Right ventricle myocardium inferior (tissue), 1 donor: Measurements from ENCODE around the gene DLG2. TPM values are rescaled to one million over a fixed set of nuclear protein-coding genes. Genes with fewer than 3 reads are reported as not detected.
"Not testable (repeated sequence)": the region's sequence is repeated elsewhere in the genome, so short reads cannot be mapped to it uniquely, and the experiment has no call there.

Experiments
- ATAC-seq: fragments of 200-7000 bp; cut with Tn5 transposase; one replicate; pipeline ENCODE4 v1.9.1; 2020; ENCODE audit warnings: mild to moderate bottlenecking, moderate library complexity
- DNase-seq: peaks from one replicate; pipeline ENCODE4 v3.0.0; 2021; ENCODE audit errors: missing footprints
- intact Hi-C: fragments of 100-400 bp; cut with DNase I; formaldehyde crosslinking; loops from one replicate; pipeline ENCODE4 v1.11.0; 2022
- total RNA-seq: library from RNA; stranded (reverse); fragmentation: NEBNext Ultra II Directional; extraction: Animal tissue kit (Norgen Biotek cat#: 25700); gene quantifications from one replicate; pipeline ENCODE4 v1.2.1, GENCODE V29; 2021
- donor health status: DM: no; HTN: yes; CAD: no; lungs with severe emphysema.

The DLG2 gene
- total RNA-seq, 1 donor from 2014 or later, result 5.7 TPM

- DNase-seq (no peak), ATAC-seq (no peak)
- intact Hi-C loops, result loop anchor here (10.0 kb wide), 1 partner anchor 128 kb away; no protein-coding TSS in a partner anchor
These were observed 1230.6 kb downstream of the DLG2 start for GRCh38 chr11:84396521-84396920.

GRCh38 chr11:84390441-84391078 is 1236.6 kb downstream of the DLG2 start:
- no peak for DNase-seq
- intact Hi-C loops, result loop anchor here (10.0 kb wide), 1 partner anchor 134 kb away; no protein-coding TSS in a partner anchor
- ATAC-seq, result no peak

GRCh38 chr11:84389696-84390095 is 1237.4 kb downstream of the DLG2 start:
- DNase-seq (no peak), ATAC-seq (no peak)
- intact Hi-C loops, result loop anchor here (10.0 kb wide), 2 partner anchors 135 to 555 kb away; no protein-coding TSS in a partner anchor

- no peak for DNase-seq
- ATAC-seq, result no peak
- intact Hi-C loops, result loop anchor here (10.0 kb wide), 1 partner anchor 550 kb away; no protein-coding TSS in a partner anchor
These were observed 1242.4 kb downstream of the DLG2 start for GRCh38 chr11:84384731-84385130.

- intact Hi-C loops, result loop anchor here (10.0 kb wide), 1 partner anchor 549 kb away; no protein-coding TSS in a partner anchor
- DNase-seq, result no peak
- ATAC-seq, result no peak
These were observed 1243.6 kb downstream of the DLG2 start for GRCh38 chr11:84383576-84383975.

- intact Hi-C loops, result loop anchor here (10.0 kb wide), 1 partner anchor 547 kb away; no protein-coding TSS in a partner anchor
- DNase-seq, result no peak
- ATAC-seq, result no peak
These were observed 1245.5 kb downstream of the DLG2 start for GRCh38 chr11:84381666-84382065.

GRCh38 chr11:84372381-84372950 is 1254.7 kb downstream of the DLG2 start:
- no peak for ATAC-seq
- no peak for DNase-seq
- intact Hi-C loops, result no loop called here

- intact Hi-C loops, result no loop called here
- DNase-seq, result no peak
- no peak for ATAC-seq
These were observed 1269.1 kb downstream of the DLG2 start for GRCh38 chr11:84358034-84358433.

GRCh38 chr11:84355911-84356310 is 1271.2 kb downstream of the DLG2 start:
- intact Hi-C loops, result no loop called here
- no peak for DNase-seq
- ATAC-seq, result no peak

GRCh38 chr11:84345597-84345996 is 1281.5 kb downstream of the DLG2 start:
- intact Hi-C loops, result no loop called here
- no peak for ATAC-seq

GRCh38 chr11:84345027-84345426 is 1282.1 kb downstream of the DLG2 start:
- intact Hi-C loops, result no loop called here
- DNase-seq (no peak), ATAC-seq (no peak)

More at GRCh38 chr11:84345597-84345996, 1281.5 kb downstream of the DLG2 start:
- DNase-seq, result no peak

- intact Hi-C loops, result no loop called here
- ATAC-seq (no peak), DNase-seq (no peak)
These were observed 1287.3 kb downstream of the DLG2 start for GRCh38 chr11:84339796-84340195.

GRCh38 chr11:84333221-84333620 is 1293.9 kb downstream of the DLG2 start:
- ATAC-seq, result no peak
- intact Hi-C loops, result no loop called here
- no peak for DNase-seq

- intact Hi-C loops, result no loop called here
- ATAC-seq, result no peak
- no peak for DNase-seq
These were observed 1304.9 kb downstream of the DLG2 start for GRCh38 chr11:84322211-84322610.

GRCh38 chr11:84319863-84320262 is 1307.3 kb downstream of the DLG2 start:
- no peak for ATAC-seq

GRCh38 chr11:84316866-84317555 is 1310.1 kb downstream of the DLG2 start:
- ATAC-seq, result peak; percentile 72

More at GRCh38 chr11:84319863-84320262, 1307.3 kb downstream of the DLG2 start:
- intact Hi-C loops, result no loop called here
- DNase-seq, result no peak

GRCh38 chr11:84313830-84314359 is 1313.2 kb downstream of the DLG2 start:
- intact Hi-C loops, result no loop called here
- DNase-seq (no peak), ATAC-seq (peak; percentile 78)

More at GRCh38 chr11:84316866-84317555, 1310.1 kb downstream of the DLG2 start:
- DNase-seq, result no peak
- intact Hi-C loops, result no loop called here

- peak; percentile 71 for ATAC-seq
- intact Hi-C loops, result no loop called here
- no peak for DNase-seq
These were observed 1316.9 kb downstream of the DLG2 start for GRCh38 chr11:84310268-84310667.

- DNase-seq, ATAC-seq, intact Hi-C loops: not testable (repeated sequence)
These were observed 1318.7 kb downstream of the DLG2 start for GRCh38 chr11:84308491-84308890.
